GM21526 (cell line): Measurements from ENCODE around the gene DCBLD1.
A peak's percentile ranks its signal among the peaks of the same experiment; 100 is the strongest.

Source experiments
- ATAC-seq: cut with Tn5 transposase; IDR thresholded peaks from one replicate; pipeline ENCODE4 v1.9.1; 2021; ENCODE audit warnings: moderate library complexity; ENCODE audit not compliant: unreplicated experiment, low FRiP score

DCBLD1 gene

DNA sequence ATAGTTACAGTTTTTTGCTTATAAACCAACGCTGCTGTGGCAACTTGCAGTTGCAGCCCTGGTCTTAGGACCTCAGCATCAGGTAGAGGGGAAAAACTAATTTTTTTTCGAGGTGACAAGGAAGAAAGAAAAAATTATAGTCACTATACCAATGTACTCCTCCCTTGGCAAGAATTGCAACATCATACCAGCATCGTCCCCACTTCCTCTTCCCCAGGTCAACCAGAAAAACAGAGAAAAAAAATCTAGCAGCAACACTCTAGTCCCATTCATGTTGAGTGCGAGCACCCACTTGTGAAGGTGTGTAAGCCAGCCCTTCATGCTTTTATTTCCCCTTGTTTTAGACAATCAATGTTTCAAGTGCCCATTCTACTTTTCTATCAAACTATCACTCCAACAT lies 13.1 kb upstream of the DCBLD1 start:
- no peak for ATAC-seq

DNA sequence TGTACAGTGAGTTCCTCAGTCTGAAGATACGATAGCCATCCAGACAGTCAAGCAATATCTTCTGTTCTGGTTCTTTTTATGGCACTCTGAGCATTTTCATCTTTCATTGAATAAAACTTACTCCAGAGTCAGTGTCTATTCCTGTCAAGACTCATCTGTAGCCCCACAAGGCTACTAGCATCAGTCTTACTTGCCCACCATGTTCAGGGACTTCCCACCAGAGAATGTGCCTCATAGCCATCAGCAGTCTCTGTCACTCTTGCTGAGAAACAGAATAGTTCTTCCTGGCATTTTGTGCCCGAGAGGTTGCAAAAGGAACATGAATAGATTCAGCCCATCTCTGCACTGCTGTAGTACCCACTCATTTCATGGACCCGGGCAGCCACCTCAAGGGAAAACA lies 12.7 kb upstream of the DCBLD1 start:
- no peak for ATAC-seq

GRCh38 chr6:117472667-117473066 lies 9.8 kb upstream of the DCBLD1 start:
- ATAC-seq: no peak

GRCh38 chr6:117473401-117473800 lies 9.1 kb upstream of the DCBLD1 start:
- ATAC-seq: no peak

- ATAC-seq: peak; percentile 43
Measured at GRCh38 chr6:117477988-117478852, 4.3 kb upstream of the DCBLD1 start.

GRCh38 chr6:117478853-117479231 lies 3.6 kb upstream of the DCBLD1 start:
- ATAC-seq: no peak

GRCh38 chr6:117480651-117481050 lies 1.8 kb upstream of the DCBLD1 start:
- no peak for ATAC-seq

DNA sequence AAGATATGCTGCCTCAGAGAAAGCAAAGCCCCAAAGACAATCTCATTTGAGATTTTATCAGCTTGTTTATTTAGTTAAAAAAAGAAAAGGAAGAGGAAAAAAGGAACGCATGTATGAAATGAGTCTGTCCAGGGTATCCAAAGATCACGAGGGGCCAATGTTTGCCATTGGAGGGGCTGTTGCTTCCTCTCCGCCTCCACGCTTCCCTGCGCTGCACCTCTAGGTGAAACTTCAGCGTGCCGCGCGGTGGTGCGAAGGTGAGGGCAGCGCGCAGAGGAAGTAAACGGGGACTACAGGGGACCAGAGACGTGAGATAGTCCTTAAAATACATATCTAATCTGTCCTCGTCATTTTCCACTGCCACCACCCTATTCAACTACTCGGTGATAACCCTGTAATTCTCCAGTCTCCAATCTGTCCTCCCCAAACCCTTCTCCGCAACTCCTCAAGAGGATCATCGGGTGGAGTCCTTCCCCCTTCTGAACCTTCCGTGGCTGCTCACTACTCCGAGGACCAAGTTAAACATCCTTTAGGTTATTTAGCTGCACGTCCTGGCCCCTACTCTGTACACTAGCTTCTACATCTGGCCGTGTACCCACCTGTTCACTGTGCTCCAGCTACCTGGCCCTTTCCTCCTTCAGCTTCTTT lies 1.1 kb upstream of the DCBLD1 start:
- no peak for ATAC-seq

- ATAC-seq: no peak
Measured at GRCh38 chr6:117481926-117482239, 591 bp upstream of the DCBLD1 start.

DNA sequence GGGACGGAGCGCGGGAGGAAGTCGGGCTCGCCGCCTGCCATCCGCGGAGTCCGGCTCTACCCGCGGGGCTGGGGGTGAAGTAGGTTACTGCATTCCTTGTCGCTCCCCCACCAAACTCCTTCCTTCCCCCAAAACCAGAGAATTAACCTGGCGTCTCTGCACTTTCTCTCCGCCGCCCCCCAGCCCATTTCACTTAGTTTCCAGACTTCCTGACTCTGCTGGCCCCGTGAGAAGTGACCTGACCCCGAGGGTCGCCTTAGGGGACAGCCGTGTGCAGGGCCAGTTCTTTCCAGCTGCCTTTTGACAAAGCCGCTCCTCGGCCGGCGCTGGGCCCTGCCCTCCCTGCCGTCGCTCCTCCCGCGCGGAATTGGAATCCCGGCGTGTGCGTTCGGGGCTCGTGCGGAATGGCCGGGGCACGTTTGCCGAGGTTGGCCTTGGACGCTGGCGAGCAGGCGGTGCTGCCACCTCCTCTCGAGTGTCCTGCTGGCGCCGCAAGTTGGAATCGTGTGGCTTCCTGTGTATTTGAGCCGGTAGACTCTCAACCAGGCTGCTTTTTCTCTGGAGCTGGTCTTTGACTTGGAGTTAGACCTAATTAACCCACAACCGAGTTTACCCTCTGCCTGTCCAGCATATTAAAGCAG lies 650 bp downstream of the DCBLD1 start:
- peak; percentile 8 for ATAC-seq

GRCh38 chr6:117483645-117484016 lies 1.2 kb downstream of the DCBLD1 start:
- ATAC-seq: peak; percentile 18

DNA sequence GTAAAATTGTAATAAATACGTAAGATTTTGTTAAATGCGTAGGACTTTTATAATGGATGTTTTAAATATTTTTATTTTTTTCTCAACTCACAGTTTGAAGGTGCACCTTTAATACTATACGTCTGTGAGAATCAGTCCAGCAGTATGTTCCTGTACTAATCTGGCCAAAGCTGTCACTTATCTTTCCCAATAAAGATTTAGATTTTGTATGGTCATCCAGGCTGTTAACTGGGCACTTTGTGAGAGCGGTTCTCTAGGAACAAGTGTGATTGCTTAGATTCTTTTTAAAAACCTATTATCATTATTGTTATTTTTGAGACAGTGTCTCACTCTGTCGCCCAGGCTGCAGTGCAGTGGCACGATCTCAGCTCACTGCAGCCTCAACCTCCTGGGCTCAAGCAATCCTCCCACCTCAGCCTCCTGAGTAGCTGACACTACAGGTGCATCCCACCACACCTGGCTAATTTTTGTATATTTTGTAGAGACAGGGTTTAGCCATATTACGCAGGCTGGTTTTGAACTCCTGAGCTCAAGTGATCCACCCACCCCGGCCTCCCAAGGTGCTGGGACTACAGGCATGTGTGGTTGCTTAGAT lies 1.7 kb downstream of the DCBLD1 start:
- ATAC-seq: no peak

- ATAC-seq: no peak
Measured at GRCh38 chr6:117485433-117485832, 3.0 kb downstream of the DCBLD1 start.

- no peak for ATAC-seq
Measured at GRCh38 chr6:117487821-117488220, 5.3 kb downstream of the DCBLD1 start.

DNA sequence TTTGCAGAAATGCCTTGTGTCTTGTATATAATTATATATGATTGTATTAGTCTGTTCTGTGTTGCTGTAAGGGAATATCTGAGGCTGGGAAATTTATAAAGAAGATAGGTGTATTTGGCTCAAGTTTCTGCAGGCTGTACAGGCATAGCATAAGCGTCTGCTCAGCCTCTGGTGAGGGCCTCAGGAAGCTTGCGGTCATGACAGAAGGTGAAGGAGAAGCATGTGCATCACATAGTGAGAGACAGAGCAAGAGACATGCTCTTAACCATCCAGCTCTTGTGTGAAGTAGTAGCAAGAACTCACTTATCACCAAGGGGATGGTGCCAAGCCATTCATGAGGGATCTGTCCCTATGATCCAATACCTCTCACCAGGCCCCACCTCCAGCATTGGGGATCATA lies 6.5 kb downstream of the DCBLD1 start:
- ATAC-seq: no peak

DNA sequence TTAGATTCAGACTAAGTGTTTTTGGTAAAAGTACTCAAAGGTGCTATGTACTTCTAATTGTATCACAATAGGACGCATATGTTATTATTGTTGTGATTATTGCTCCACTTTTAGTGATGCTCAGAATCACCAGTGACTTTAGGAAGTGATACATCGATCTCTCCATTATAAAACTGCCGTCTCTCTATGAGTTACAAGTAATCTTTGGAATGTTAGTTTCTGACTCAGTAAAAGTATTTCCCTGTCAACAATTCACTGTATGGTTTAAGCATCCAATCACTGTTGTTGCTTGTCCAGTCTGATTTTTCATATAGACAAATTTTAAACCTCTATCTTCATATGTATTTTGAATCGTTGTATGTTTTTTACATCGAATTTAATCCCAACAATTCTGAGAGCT lies 9.4 kb downstream of the DCBLD1 start:
- ATAC-seq: no peak

GRCh38 chr6:117493470-117493869 lies 11.0 kb downstream of the DCBLD1 start:
- no peak for ATAC-seq

DNA sequence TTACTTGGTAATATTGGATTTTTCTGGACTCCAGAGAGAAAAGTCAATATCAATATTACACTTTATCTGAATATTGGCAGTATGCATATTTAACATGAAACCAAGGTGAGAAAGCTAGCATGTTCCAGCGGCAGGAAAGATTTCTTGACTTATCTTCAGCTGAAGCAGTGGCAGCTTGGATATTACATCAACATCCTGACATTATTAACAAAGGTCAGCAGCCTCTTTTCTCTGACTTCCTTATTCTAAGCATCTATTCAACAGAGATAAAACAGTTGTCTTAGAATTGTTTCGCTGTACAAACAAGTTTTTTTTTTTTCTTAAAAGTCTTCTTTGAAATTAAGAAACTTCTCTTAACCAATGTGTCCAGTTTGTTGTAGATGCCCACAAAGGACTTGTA lies 11.8 kb downstream of the DCBLD1 start:
- no peak for ATAC-seq

- ATAC-seq: no peak
Measured at GRCh38 chr6:117494694-117495318, 12.3 kb downstream of the DCBLD1 start.

DNA sequence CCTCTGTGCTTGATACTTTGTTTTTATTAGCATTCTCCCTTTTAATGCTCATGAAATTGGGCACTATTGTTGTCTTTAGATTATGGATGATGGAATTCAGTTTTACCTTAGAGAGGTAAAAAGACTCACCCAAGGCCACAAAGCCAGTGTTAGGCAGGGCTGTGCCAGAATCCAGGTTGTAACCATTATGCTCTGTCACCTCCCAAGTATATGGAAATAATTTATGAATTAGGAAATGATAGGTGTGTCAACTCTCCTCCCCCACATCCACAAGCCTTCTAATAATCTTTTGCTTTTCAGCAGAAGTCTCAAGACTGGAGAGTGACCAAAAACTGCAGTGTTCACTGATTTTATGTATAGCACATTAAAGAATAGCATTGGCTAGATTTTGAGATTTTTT lies 13.0 kb downstream of the DCBLD1 start:
- no peak for ATAC-seq

DNA sequence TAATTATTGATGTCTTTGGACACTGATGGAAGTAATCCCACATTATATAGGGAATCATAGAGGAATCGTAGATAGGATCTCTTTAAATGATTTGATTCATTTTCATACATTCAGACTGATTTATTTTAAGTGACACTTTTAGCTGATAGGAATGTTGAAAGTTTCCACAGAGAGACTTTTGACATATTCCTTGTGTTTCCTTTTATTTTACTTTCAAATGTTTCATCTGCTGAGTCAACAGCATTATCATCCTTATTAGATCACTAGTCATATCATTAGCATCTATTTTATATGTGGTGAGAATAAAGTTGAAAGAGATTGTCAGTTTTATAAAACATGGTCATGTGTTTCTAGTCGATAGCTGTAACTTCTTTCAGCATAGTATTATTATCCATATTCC lies 13.4 kb downstream of the DCBLD1 start:
- ATAC-seq: no peak
